GM13976 (cell line): ENCODE data around the gene LRRC4.

Experiments used
- DNase-seq: peaks from one replicate; pipeline ENCODE4 v3.0.0; 2012; ENCODE audit warnings: low spot score
- CTCF ChIP-seq: IDR thresholded peaks from 2 replicates; pipeline ENCODE4 v1.5.1; 2012; ENCODE audit warnings: borderline replicate concordance, mild to moderate bottlenecking; ENCODE audit not compliant: insufficient read depth; ENCODE audit errors: extremely low read depth, missing control alignments, control extremely low read depth
- in situ Hi-C: fragments of 300-500 bp; cut with MboI; formaldehyde crosslinking; loops from one replicate; pipeline ENCODE4 v1.12.0; 2022; ENCODE audit warnings: low sequenced_read_pairs, mixed read lengths, inconsistent platforms; ENCODE audit not compliant: unreplicated experiment

Gene LRRC4

GRCh38 chr7:128034825-128035224 lies 3.6 kb upstream of the LRRC4 start:
- no peak for DNase-seq
- in situ Hi-C loops, result no loop called here
- no peak for TF ChIP-seq CTCF

- DNase-seq, result no peak
- TF ChIP-seq CTCF, result no peak
- in situ Hi-C loops, result no loop called here
Observed at GRCh38 chr7:128033246-128033645, 2.0 kb upstream of the LRRC4 start.

- DNase-seq, result peak; percentile 40
- in situ Hi-C loops, result no loop called here
- no peak for TF ChIP-seq CTCF
Observed at GRCh38 chr7:128032605-128033235, 1.5 kb upstream of the LRRC4 start.

- in situ Hi-C loops, result no loop called here
- TF ChIP-seq CTCF, result no peak
- DNase-seq, result peak; percentile 77
Observed at GRCh38 chr7:128031901-128032604, 816 bp upstream of the LRRC4 start.

GRCh38 chr7:128030263-128030653 lies 979 bp downstream of the LRRC4 start:
- no peak for TF ChIP-seq CTCF
- in situ Hi-C loops, result no loop called here
- DNase-seq, result no peak

GRCh38 chr7:128029405-128029995 lies 1.7 kb downstream of the LRRC4 start:
- in situ Hi-C loops, result no loop called here

More at GRCh38 chr7:128029405-128029995, 1.7 kb downstream of the LRRC4 start:
- no peak for TF ChIP-seq CTCF
- no peak for DNase-seq
